Heart left ventricle (tissue), 16 donors: Measurements from ENCODE around the gene CASZ1. TPM values are rescaled to one million over a fixed set of nuclear protein-coding genes. Genes with fewer than 3 reads are reported as not detected.

Experiments
- ATAC-seq, 4 donors: fragments of 200-7000 bp; cut with Tn5 transposase; one replicate each; pipeline ENCODE4 v1.9.1; 2020 to 2022; ENCODE audit warnings: moderate library complexity in 4 of 4, mild to moderate bottlenecking in 3 of 4, moderate number of reproducible peaks in 1 of 4
- DNase-seq, 5 donors: peaks; one replicate each; pipeline ENCODE4 v3.0.0-alpha.2; 2020
- H3K27ac ChIP-seq, 12 donors: fragments of 200-600 bp; sonication (generic) in 4 of 12; one replicate each; pipeline versions ENCODE4 v1.5.0 to v1.8.0; 2016 to 2022; ENCODE audit warnings: mild to moderate bottlenecking in 2 of 12
- H3K27me3 ChIP-seq, 9 donors: fragments of 200-600 bp; sonication (generic) in 2 of 9; one replicate each; pipeline versions ENCODE4 v1.5.1 to v1.8.0; 2016 to 2022; ENCODE audit warnings: mild to moderate bottlenecking in 3 of 9
- H3K36me3 ChIP-seq, 9 donors: fragments of 200-600 bp; sonication (generic) in 2 of 9; one replicate each; pipeline versions ENCODE4 v1.5.0 to v1.8.0; 2018 to 2022; ENCODE audit warnings: mild to moderate bottlenecking in 2 of 9
- H3K4me1 ChIP-seq, 12 donors: fragments of 200-600 bp; sonication (generic) in 4 of 12; one replicate each; pipeline versions ENCODE4 v1.5.0 to v1.8.0; 2016 to 2022; ENCODE audit warnings: mild to moderate bottlenecking in 3 of 12
- H3K4me3 ChIP-seq, 12 donors: fragments of 200-600 bp; sonication (generic) in 4 of 12; one replicate each; pipeline versions ENCODE4 v1.5.0 to v1.8.0; 2017 to 2022; ENCODE audit warnings: mild to moderate bottlenecking in 9 of 12, moderate library complexity in 4 of 12
- H3K9me3 ChIP-seq, 12 donors: fragments of 200-600 bp; sonication (generic) in 4 of 12; one replicate each; pipeline versions ENCODE4 v1.5.0 to v1.8.0; 2016 to 2022; ENCODE audit warnings: mild to moderate bottlenecking in 1 of 12
- CTCF ChIP-seq, 12 donors: fragments of 200-600 bp; sonication (generic) in 4 of 12; IDR thresholded peaks; one replicate each; pipeline versions ENCODE4 v1.5.0 to v1.8.0; 2018 to 2022; ENCODE audit warnings: antibody characterized with exemption in 12 of 12, mild to moderate bottlenecking in 5 of 12
- POLR2A ChIP-seq, 2 donors: fragments of 450-650 bp; IDR thresholded peaks; one replicate each; pipeline ENCODE4 v1.6.1; 2017; ENCODE audit warnings: antibody characterized with exemption in 2 of 2, mild to moderate bottlenecking in 2 of 2, moderate library complexity in 2 of 2
- WGBS, 4 donors: extraction: QIAGEN DNeasy Blood & Tissue Kit in 2 of 4; methylation state at CpG; one replicate each; pipeline versions ENCODE4 v1.1.5 to v1.1.7; 2013 to 2018; 5-methylcytosine and 5-hydroxymethylcytosine counted together
- intact Hi-C, 10 donors: fragments of 100-400 bp; cut with DNase I; formaldehyde crosslinking; loops; one replicate each; pipeline versions ENCODE4 v1.11.1 to v1.14.2; 2022
- polyA plus RNA-seq, 2 donors: library from polyadenylated mRNA; stranded (reverse); fragments of 200-250 nt; gene quantifications; one replicate each; pipeline ENCODE4 v1.2.3, GENCODE V29; 2013
- total RNA-seq, 9 donors: library from RNA; depleted of rRNA in 2 of 9; stranded (reverse); fragments of >200 nt in 2 of 9; fragmentation: NEBNext Ultra II Directional in 3 of 9; extraction: Animal tissue kit (Norgen Biotek cat#: 25700) in 3 of 9; gene quantifications; one replicate each; pipeline versions ENCODE4 v1.1.0 to v1.2.4, GENCODE V29; 2016 to 2023
- donor health status: ischemic (EF 13 %, LVEDD 7.1; RV severe dilation, severe dysfunction).
- donor health status: healthy with polysubstance abuse.
- donor health status: DM: no; HTN: yes; CAD: no.
- donor health status: DM: no; HTN: no; CAD: no.
- donor health status: ischemic (EF 25% LVEDD 6.9; RV normal size, moderate dysfunction).
- donor health status: ischemic (EF 25% LVEDD 5.7; RV mildly dilated, moderate dysfunction).
- donor health status: healthy.
- donor health status: DM: yes; HTN: yes; CAD: no.
- donor health status: ischemic (EF 35%, LVEDD 5.7; RV mildly dilated, moderate dysfunction).
- donor health status: nonischemic (EF 11% LVEDD 7.7; RV severe dilation, severe dysfunction).
- donor health status: DM: yes; HTN: yes; CAD: no.
- donor health status: PGD.
- donor health status: ischemic (EF 29% LVEDD 5.4; RV normal size, mild dysfunction).
- donor health status: nonischemic (EF 23%, LVEDD 6.1; RV moderate dilation, normal function).

Gene CASZ1
- total and polyA plus RNA-seq, 11 donors = 28.8 to 84.9 (median 55.0) TPM

GRCh38 chr1:10717296-10718082 is 79.0 kb downstream of the CASZ1 start:
- peak overlapping the region; percentile 62 to 100 (median 83) for H3K27ac ChIP-seq
- ATAC-seq (peak; percentile 46 to 69 (median 58)), DNase-seq (peak in 4 of 5 donors; percentile 54 to 64 (median 59))
- no peak for TF ChIP-seq CTCF (IDR thresholded peaks at IDR 0.05)
- TF ChIP-seq POLR2A (IDR thresholded peaks at IDR 0.05) = peak in 1 of 2 donors; percentile 16
- peak overlapping the region in 9 of 12 donors; percentile 16 to 42 (median 26) for H3K4me3 ChIP-seq
- H3K9me3 ChIP-seq = no peaks in the 10 kb centered on the region
- no peaks in the 10 kb centered on the region for H3K36me3 ChIP-seq
- peaks cover 3 to 97% (median 46%) of the 10 kb centered on the region in 12 donors for H3K4me1 ChIP-seq
- intact Hi-C loops = loop anchor here in 2 of 10 donors (5.0 to 10.0 kb wide), 2 partner anchors 40 to 67 kb away; no protein-coding TSS in a partner anchor
- 2 to 12% (median 9%) methylated on average over 11 to 22 of the region's 22 CpGs for WGBS, 4 donors
- H3K27me3 ChIP-seq = peaks cover 0 to 8% (median 0%) of the 10 kb centered on the region in 9 donors

GRCh38 chr1:10716840-10717239 is 79.6 kb downstream of the CASZ1 start:
- Histone ChIP-seq H3K4me1 (peaks cover 3 to 95% (median 45%) of the 10 kb centered on the region in 12 donors), H3K27me3 (peaks cover 0 to 8% (median 0%) of the 10 kb centered on the region in 9 donors), H3K9me3 (no peaks in the 10 kb centered on the region), H3K36me3 (no peaks in the 10 kb centered on the region), H3K27ac (peak overlapping the region; percentile 62 to 100 (median 83)), H3K4me3 (peak overlapping the region in 8 of 12 donors; percentile 16 to 42 (median 30))
- 15 to 23% (median 18%) methylated on average over 10 of the region's 10 CpGs for WGBS, 4 donors
- DNase-seq (no peak), ATAC-seq (peak in 3 of 4 donors; percentile 13 to 37 (median 29))
- intact Hi-C loops = loop anchor here in 2 of 10 donors (5.0 to 10.0 kb wide), 2 partner anchors 40 to 68 kb away; no protein-coding TSS in a partner anchor
- TF ChIP-seq CTCF (IDR thresholded peaks at IDR 0.05) = no peak
- no peak for TF ChIP-seq POLR2A (IDR thresholded peaks at IDR 0.05)

GRCh38 chr1:10714337-10715114 is 81.9 kb downstream of the CASZ1 start:
- peaks cover 3 to 84% (median 48%) of the 10 kb centered on the region in 12 donors for H3K4me1 ChIP-seq
- H3K27me3 ChIP-seq = peaks cover 0 to 8% (median 0%) of the 10 kb centered on the region in 9 donors
- no peaks in the 10 kb centered on the region for H3K36me3 ChIP-seq
- 33 to 46% (median 44%) methylated on average over 22 of the region's 22 CpGs for WGBS, 4 donors
- H3K9me3 ChIP-seq = no peaks in the 10 kb centered on the region
- DNase-seq (peak in 4 of 5 donors; percentile 74 to 82 (median 78)), ATAC-seq (peak; percentile 74 to 83 (median 81))
- no peak overlapping the region for H3K4me3 ChIP-seq
- intact Hi-C loops = loop anchor here in 2 of 10 donors (5.0 to 10.0 kb wide), 2 partner anchors 43 to 70 kb away; no protein-coding TSS in a partner anchor
- peak overlapping the region in 11 of 12 donors; percentile 31 to 86 (median 71) for H3K27ac ChIP-seq
- no peak for TF ChIP-seq POLR2A (IDR thresholded peaks at IDR 0.05)
- TF ChIP-seq CTCF (IDR thresholded peaks at IDR 0.05) = no peak
